GM18867 (cell line): ENCODE results near the gene RBM38.
"Not testable (repeated sequence)": the region's sequence is repeated elsewhere in the genome, so short reads cannot be mapped to it uniquely, and the experiment has no call there.

Experiments
- ATAC-seq: cut with Tn5 transposase; IDR thresholded peaks from one replicate; pipeline ENCODE4 v1.9.1; 2021; ENCODE audit warnings: mild to moderate bottlenecking, moderate library complexity; ENCODE audit not compliant: unreplicated experiment

RBM38 gene

DNA sequence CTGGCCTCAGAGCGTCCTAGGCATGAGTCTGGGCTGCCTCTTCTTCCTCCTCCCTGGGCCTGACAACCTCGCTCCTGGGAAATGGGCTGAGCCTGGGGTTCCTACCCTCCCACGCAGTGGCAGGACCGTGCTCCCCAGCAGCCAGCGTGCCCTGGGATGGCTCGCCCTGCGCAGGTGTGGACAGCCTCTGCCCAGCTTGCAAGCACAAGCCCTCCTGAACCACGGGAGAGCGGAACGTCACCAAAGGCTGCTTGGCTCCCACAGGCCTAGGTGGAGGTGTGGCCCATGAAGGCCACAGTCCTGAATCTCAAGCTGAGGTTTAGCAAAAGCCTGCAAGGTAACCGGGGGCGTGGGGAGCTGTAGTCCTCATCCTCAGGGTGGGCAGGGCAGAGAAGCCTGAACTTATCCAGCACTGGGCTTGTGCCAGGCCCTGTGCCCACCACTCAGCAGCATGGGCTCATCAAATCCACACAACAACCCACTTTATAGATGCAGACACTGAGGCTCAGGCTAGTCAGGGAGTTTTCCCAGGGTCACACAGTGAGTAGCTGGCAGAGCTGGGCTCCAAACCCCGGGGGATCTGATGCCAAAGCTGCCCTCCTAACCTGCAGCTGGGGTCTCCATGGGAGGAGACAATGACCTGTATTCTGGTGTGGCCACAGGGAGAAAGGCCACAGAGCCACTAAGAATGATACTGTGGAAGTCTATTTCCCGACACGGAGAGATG lies 25.3 kb downstream of the RBM38 start:
- no peak for ATAC-seq

DNA sequence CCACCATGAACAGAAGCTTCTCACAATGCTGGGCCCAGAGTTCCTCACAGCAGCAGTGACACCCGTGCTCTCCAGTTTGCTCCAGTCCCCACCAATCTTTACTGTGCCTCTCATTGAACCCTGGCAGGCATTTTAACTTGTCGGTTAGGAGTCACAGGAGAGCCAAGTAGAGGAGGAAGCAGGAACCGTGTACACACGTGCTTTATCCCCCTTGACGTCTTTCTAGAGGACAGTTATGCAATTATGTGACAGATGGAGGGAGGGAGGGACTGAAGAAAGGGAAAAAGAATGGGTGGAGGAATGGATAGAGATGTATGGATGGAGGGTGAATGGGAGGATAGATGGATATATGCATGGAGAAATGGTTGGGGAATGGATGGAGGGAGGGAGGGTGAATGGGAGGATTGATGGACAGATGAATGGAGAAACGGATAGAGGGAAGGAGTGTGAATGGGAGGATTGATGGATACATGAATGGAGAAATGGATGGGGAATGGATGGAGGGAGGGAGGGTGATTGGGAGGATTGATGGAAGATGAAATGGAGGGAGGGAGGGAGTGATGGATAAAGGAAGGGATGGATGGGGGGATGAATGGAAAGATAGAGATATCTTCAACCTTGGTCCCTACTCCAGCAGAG lies 26.0 kb downstream of the RBM38 start:
- ATAC-seq: no peak

DNA sequence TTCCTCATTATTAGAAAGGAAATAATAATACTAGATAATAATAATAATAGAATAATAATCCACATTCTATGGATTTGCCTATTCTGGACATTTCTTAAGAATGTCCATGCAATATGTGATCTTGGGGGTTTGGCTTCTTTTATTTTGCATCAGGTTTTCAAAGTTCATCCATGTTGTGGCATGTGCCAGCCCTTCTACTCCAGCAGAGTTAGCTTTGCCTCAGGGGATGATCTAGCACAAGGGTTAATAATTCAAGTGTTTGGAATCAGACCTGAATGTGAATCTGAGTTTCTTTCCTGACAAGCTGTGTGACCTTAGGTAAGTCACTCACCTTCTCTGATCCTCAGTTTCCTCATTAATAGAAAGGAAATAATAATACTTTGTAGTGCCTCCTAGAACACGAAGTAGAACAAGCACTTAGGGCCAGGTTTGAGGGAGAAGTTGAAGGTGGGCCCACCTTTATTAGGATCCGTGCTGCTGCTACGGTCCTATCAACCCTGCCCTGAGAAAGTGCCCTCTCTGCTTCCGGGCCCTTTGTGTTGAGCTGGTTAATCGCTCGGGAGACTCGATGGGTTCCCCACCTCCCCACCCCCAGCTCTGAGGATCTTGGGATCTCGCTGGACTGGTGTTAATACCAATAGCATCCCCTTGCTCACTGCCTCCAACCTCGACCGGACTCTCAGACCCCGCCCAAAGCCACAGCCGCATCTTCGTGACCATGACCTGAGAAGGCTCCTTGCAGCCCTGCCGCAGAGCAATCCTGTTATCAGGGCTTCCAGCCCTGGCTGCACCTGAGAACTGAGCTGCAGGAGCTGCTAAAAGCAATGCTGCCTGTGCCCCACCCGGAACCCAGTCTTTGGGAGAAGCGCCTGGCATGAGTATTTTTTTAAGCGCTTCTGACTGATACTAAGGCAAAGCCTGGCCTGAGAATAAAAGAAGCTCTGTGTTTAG lies 26.9 kb downstream of the RBM38 start:
- no peak for ATAC-seq

DNA sequence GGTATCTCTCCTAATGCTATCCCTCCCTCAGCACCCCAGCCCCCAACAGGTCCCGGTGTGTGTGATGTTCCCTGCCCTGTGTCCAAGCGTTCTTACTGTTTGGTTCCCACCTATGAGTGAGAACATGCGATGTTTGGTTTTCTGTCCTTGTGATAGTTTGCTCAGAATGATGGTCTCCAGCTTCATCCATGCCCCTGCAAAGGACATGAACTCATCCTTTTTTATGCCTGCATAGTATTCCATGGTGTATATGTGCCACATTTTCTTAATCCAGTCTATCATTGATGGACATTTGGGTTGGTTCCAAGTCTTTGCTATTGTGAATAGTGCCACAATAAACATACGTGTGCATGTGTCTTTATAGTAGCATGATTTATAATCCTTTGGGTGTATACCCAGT lies 28.3 kb downstream of the RBM38 start:
- ATAC-seq: not testable (repeated sequence)

DNA sequence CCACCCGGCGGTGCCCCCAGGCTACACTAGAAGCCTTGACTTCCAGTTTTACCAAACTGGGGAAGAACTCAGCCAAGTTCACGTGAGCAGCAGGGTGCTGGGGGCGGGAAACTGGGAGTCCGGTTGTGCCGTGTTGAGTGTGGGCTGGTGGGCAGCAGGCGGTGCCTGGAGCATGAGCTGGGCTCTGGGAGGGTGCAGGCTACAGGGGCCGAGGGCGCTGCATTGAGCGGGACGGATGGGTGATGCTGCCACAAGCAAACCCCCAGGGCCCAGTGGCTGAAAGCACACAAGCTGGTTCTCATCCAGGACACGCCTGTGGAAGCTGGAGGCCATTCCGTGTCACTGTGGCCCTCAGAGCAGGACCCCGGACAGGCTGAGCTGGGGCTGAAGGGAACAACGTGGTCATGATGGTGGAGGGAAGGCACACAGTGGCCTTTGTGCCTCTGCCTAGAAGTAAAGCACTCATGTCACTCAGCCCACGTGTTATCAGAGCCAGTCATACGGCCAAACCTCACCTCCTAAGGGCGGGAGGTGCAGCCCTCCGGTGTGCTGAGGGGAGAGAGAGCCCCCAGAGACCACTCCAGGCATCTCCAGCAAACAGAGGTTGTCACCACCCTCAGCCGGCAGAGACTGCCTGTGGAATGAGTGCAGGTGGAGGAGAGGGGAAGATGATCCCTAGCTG lies 29.5 kb downstream of the RBM38 start:
- ATAC-seq: no peak

DNA sequence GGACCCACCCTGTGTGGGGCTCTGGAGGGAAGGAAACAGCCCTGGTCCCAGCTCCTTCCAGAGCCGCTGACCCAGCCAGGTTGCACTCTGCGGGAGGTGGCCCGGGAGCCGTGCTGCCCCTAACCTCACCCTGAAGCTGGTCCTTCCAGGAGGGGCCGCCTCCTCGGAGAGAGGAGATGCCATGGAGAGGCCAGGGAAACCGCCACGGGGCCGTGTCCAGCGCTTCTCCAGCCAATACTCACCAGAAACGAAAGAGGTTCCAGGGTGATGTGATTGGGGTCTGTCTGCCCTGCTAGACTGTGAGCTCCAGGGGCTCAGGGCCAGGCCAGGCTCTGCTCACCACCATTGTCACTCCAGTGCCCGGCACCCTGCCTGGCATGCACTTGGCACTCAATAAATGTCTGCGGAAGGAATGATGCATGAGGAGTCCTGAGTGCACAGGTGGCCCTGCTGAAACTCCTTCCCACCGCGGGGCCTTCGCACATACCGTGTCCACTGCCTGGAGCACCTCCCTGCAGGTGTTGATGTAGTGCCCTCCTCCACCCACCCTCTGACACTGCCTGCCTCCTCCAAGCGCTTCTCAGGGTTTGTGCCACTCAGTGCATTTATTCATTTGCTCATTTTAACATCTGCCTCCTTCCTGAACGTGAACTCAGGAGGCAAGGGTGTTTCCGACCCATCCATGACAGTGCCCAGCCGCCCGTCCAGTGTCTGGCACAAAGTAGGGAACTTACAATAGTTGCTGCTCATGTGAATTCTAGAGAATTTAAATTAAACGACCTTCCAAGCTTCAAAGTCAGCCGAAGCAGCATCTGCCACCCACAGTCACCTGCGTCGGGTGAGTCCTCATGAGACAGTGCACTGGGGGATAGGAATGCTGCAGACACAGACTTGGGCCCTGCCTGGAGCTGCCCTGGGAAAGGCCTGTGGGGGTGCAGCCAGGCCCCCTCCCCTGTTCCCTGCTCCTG lies 30.3 kb downstream of the RBM38 start:
- no peak for ATAC-seq

DNA sequence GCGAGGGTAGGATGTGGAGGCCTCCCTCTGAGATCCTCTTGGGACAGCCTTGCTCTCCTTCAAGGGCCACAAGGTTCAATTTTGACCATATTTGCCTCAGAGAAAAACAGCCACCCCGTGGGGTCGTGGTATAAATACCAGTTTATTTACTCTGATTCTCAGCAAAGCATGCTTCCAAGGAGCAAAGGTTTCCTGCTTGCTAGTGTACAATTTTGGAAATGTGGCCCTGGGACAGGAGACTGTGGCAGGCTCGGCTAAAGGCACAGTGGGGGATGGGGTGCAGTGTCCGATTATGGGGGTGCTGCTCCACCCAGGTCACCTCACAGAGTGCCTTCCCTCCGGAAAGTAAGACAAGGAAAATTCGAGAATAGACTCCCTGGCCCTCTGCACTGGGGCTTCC lies 31.1 kb downstream of the RBM38 start:
- no peak for ATAC-seq

DNA sequence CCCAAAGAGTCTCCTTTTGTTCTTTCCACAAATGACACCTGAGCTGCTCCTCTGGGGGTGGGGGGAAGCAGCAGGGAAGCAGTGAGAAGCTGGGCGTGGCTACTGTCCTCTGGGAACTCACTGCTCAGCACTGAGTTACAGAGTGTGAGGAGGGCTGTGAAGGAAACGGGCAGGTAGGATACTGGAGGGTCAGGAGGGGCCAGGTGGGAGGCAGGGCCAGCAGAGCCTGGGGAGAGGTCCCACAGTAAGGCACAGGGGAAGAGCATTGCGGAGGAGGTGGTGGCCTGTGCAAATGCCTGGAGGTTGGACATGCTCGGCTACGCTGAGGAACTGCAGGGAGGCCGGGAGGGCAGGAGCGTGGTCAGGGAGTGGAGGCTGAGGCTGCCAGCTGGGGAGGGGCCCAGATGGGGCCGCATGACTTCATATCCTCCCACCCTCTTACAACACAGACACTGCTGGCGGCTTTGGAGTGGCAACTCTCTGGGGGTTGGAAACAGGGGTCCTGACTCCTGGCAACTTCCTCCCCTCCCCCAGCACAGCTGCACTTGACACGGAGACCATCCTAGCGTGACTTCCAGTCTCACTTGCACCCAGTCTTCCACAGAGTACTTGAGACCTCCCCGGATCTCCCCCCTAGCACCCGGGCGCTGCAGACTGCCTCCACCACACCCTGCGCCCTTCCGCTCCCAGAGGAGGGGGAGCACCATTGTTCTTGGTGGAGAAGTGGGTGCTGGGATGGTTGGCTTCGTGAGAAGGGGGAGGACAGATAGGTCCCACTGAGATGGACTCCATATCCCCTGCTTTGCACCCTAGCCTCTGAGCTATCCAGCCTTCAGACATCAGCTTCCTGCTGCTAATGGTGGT lies 34.2 kb downstream of the RBM38 start:
- ATAC-seq: no peak

DNA sequence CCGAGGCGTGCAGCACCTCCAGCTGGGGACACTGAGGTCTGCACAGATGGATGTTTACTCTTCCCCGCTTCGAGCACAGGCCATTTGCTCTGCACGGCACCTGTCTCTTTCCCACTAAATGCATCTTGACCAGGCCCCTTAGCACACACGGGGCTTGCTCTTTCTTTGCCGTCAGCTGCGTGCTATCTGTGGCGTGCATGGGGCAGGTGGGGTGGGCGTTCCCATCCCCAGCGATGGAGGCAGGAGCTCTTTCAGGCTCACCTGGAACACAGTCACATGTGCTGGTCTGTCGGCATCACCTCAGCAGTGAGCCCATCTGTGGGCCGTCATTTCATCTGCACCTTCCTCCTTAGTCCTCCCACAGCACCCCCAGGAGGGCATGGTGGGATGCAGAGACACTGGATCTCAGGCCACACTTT lies 35.1 kb downstream of the RBM38 start:
- no peak for ATAC-seq

DNA sequence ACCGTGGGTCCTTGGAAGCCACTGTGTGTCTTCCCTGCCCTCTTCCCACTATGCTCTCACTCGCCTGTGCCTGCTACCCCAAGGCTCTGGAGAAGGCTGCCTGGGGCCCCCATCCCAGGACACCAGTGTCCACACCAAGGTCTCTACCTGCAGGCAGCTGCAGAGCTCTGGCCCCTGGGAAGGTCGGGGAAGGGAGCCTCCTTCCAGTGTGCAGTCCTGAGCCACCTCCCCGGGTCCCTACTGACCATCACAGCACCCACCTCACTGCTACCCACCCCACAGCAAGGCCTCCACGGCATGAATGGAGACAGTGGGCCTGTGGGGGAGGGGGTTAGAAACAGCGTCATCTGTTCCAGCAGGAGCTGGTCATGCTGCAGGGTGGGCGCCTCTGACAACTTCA lies 35.6 kb downstream of the RBM38 start:
- no peak for ATAC-seq

DNA sequence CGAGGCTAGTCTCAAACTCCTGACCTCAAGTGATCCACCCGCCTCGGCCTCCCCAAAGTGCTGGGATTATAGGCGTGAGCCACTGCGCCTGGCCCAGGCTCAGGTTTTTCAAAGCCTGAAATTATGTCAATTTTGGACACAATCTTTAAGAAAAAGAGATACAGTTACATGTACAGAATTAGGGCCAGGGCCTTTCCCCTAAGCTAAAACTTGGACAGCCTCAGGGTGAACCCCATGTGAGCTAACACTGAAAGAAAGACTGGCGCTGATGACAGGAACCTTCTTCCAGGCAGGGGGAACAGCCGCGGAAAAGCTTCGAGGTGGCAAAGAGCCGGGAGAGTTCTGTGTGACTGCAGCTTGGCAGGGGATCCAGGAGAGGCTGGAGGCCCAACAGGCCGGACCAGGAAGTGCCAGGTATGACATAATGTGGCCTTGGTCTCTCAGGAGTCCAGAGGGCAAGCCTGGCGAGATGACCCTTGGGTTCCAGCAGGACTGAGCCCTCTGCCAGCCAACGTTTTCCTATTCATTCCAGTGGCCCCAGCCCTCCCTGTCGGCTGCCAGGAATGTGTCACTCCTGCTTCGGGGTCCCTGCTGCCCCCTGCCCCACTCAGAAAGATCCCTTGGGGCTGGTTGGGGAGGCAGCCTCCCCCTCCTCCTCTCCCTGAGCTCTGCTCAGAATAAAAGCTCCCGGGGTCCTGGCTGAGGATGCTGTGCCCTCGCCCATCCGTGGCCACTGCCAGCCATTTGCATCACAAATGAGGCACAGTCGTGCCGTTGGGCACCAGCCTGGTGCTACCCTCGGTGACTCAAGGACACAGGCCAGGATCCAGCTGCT lies 37.3 kb downstream of the RBM38 start:
- no peak for ATAC-seq

DNA sequence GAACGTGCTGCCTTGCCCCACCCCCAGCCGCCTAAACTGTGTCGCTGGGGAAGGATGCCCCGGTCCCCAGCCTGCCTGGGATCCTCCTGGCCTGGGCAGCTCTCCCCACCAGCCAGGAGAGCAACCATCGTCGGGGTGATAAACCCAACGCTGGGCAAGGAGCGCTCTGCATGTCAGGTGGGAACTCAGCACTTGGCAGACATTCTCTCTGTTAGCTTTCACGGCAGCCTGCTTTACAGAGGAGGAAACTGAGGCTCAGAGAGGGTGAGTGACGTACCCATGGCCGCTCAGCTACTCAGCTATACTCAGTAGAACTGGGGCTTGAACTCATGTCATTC lies 37.9 kb downstream of the RBM38 start:
- ATAC-seq: no peak

DNA sequence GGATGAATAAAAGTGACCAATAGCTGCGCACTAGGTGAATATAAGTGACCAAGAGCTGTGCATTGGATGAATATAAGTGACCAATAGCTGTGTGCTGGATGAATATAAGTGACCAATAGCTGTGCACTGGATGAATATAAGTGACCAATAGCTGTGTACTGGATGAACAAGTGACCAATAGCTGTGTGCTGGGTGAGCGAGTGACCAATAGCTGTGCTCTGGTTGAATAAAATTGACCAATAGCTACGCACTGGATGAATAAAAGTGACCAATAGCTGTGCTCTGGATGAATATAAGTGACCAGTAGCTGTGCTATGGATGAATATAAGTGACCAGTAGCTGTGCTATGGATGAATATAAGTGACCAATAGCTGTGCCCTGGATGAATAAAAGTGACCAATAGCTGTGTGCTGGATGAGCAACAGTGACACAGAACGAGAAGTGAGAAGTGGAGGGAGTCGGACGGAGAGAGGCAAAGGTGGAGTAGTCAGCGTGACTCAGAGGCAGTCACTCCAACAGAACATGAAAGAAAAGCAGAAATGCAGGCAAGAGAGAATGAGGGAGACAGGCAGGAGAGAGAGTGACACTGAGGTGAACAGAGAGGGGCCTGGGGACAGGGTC lies 38.5 kb downstream of the RBM38 start:
- no peak for ATAC-seq

DNA sequence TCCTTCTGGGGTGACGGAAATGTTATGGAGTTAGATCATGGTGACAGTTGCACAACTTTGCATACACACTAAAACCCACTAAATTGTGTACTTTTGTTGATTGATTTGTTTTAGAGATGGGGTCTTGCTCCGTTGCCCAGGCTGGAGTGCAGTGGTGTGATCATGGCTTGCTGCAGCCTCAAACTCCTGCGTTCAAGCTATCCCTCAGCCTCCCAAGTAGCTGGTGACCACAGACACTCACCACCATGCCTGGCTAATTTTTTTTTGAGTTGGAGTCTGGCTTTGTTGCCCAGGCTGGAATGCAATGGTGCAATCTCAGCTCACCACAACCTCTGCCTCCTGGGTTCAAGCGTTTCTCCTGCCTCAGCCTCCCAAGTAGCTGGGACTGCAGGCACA lies 39.0 kb downstream of the RBM38 start:
- ATAC-seq: not testable (repeated sequence)

DNA sequence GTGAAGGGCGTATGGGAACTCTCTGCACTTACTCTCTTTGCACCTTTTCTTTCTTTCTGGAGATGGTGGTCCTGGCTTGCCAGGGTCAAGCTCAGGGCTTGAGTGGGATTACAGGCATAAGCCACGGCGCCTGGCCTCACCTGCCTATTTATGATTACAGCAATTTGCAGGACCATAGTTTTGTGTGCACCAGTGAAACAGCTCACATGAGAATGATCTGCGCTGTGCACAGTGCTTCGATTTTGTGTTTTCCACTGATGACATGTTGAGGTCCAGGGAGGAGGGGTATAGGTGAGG lies 40.3 kb downstream of the RBM38 start:
- ATAC-seq: no peak

DNA sequence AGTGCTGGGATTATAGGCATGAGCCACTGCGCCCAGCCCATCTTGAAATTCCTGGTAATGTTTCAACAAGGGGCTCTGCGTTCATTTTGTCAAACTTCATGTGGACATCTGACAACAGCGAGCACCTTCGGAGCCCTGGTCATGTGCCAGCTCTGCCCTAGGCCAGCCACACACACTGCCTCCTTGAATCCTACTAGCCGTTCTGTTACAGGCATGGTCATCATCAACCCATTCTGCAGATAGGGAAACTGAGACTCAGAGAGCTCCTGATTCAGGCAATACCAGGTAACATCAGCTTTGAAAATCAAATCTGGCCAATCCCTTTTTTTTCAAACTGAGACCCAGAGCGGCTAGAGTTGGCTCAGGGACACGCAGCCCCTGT lies 41.3 kb downstream of the RBM38 start:
- ATAC-seq: no peak

DNA sequence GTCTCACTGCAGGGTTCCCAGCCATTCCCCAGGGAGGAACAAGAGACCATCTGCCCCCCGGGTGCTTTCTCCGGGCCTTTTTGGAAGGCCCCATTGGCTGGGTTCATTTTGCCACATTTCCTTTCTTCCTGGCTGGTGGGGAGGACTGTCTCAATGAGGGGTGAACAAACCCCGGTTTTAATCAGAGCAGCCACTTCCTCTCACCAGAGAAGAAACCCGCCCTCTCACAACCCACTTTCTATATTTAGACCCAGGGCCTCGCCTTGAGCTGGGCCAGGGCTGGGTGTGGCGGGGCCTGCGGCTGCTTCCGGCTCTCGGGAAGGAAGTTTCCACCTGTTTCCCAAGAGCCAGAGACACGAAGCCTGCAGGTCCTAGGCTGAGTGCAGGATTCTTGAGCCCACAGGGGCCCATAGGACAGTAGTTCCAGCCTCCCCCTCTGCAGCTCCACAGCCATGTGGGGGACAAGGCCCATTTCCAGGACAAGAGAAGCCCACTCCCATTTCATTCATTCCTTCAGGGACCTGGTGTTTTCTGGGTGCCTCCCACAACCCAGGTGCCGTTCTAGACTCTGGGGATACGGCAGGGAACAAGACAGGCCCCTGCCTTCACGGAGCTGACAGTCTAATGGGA lies 41.8 kb downstream of the RBM38 start:
- ATAC-seq: peak; percentile 85
